ENCODE data around the gene RBMS2. TPM values are rescaled to one million over a fixed set of nuclear protein-coding genes. Genes with fewer than 3 reads are reported as not detected.

RBMS2 gene
- total and polyA plus RNA-seq, 9 of the 15 experiments (the other 6 are each of a cell fraction or from before 2014, with no cell fraction given): 0.08 to 10.5 (median 0.31) TPM

DNA sequence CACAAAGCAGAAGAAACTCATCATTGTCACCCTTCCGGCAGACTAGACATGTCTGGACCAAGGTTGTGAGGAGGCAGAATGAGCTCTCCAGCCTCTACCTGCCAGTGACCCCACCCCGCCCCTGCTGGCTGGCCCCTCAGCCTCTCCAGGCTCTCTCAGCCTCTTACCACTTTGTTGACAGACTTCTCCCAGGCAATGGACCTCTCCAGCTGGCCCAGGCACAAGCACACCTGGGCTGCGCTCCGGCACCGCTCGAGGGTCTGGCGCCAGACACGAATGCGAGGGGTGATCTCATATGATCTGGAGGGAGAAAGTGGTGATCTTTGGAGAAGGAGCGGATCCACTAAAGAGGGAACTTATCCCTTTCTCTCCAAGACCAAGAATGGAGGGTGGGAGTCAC is 78.2 kb downstream of the RBMS2 start:
- Histone ChIP-seq H3K4me1 (replicated peaks in 1 of 2; ENCODE audit: control insufficient read depth in 2 of 2, insufficient read depth in 2 of 2, low read length in 2 of 2) (no peaks in the 10 kb centered on the region), H3K36me3 (ENCODE audit: control insufficient read depth, insufficient read depth, low read length) (peaks cover 90% of the 10 kb centered on the region), H3K4me2 (ENCODE audit: insufficient read depth, low read length) (no peak overlapping the region), H3K79me2 (ENCODE audit: control insufficient read depth, insufficient read depth, low read length) (no peaks in the 10 kb centered on the region), H3K27me3 (ENCODE audit: control insufficient read depth in 2 of 2, insufficient read depth in 2 of 2, low read length in 2 of 2) (no peaks in the 10 kb centered on the region), H4K20me1 (replicated peaks; ENCODE audit: control insufficient read depth, insufficient read depth, low read length) (peaks cover 5% of the 10 kb centered on the region; the same call in 1 of the 2 replicates), H3K9me3 (replicated peaks; ENCODE audit: control insufficient read depth, insufficient read depth, low read depth, low read length) (no peaks in the 10 kb centered on the region), H3K4me3 (no peak overlapping the region), H2AFZ (ENCODE audit: low read depth, low read length) (no peak overlapping the region), H3K9ac (ENCODE audit: insufficient read depth in 1 of 2, low read depth in 2 of 2, low read length in 2 of 2) (no peak overlapping the region), H3K27ac (ENCODE audit: extremely low read depth, low read depth, low read length) (no peak overlapping the region), H3K9me1 (ENCODE audit: control insufficient read depth, insufficient read depth, low read length) (no peaks in the 10 kb centered on the region)
- FAIRE-seq (no peak), DNase-seq (ENCODE audit: extremely low read depth in 1 of 4, low spot score in 3 of 4) (no peak), ATAC-seq (no peak)
- intact Hi-C loops (cut with micrococcal nuclease) (no loop called here), in situ Hi-C loops (cut with MboI) (no loop called here)
- CTCF ChIA-PET (ENCODE audit: low intra/inter-chr PET ratio): no interaction called here
- 99% methylated on average over 10 of the region's 10 CpGs for WGBS (ENCODE audit: insufficient coverage, low coverage, missing lambda C conversion rate)
- POLR2A ChIA-PET: interaction anchor here (0.9 to 2.9 kb wide), 2 partner anchors 11 to 23 kb away, joined by 4 to 13 read pairs; no protein-coding TSS in a partner anchor
- TF ChIP-seq KLF16 (IDR thresholded peaks at IDR 0.05) (no peak), ELF4 (CRISPR knock-in tag; IDR thresholded peaks at IDR 0.05) (no peak), MTA1 (IDR thresholded peaks at IDR 0.05; ENCODE audit: borderline replicate concordance) (no peak), ZNF707 (CRISPR knock-in tag; conservative IDR thresholded peaks at IDR 0.05) (no peak), NFATC3 (IDR thresholded peaks at IDR 0.05) (no peak), BDP1 (IDR thresholded peaks at IDR 0.05; ENCODE audit: insufficient read depth, insufficient read length) (no peak), NELFE (IDR thresholded peaks at IDR 0.05; ENCODE audit: insufficient read depth, insufficient read length) (no peak)
- TF ChIP-seq, protein P1, sequence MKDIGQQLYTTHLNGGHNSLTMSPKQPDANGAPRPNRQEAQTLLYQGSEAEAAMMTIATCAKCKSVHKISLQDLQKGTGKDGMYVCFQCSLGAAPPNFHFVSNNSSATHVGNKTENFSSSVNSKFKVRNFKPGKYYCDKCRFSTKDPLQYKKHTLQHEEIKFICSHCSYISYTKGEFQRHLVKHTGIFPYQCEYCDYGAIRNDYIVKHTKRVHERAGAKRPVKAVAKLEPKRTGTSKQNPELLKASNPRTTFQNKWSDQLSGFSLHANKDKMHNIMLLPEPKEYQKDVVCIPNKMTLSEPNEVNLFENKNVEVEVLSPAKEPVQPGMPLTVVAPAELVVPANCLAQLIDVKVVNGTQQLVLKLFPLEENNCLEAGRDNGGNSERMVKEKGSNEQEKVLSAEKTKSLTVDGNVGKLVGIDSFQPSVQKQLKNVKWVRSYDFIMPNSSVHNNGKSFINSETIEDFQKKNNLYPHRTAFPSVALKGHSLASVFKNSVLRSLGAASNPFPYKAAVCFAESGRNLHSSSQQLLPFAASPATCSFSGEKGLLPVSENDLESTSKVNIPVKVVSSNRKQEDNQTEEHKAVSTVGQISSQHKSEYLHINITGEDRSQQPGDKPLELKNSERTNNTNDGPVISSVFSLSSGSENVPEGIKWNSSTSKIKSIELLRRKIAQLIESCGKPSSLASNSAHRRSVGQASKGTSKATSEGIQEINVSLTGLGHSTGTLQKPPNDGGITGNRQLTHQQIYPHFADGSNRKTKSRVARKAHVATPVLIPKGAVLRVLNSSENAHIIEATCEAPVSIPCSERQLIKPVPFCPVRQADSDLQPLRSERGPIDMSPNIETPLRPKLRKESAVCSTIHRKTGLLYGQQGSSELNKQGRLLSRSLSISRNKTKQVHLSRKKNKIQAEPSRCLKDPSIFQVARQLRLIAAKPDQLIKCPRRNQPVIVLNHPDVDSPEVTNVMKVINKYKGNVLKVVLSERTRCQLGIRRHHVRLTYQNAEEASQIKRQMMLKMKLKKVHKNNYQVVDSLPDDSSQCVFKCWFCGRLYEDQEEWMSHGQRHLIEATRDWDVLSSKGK (CRISPR knock-in tag; IDR thresholded peaks at IDR 0.05): no peak
- no TSS peak for BruUV-seq (replicated peaks)

Measured in K562 (cell line).